Activated CD8-positive, alpha-beta T cell treated with anti-CD3 and anti-CD28 coated beads for 36 hours (primary cell): Measurements from ENCODE around the gene SLC41A3. TPM values are rescaled to one million over a fixed set of nuclear protein-coding genes. Genes with fewer than 3 reads are reported as not detected.

Source experiments
- ATAC-seq: fragments of 200-7000 bp; cut with Tn5 transposase; one replicate; pipeline ENCODE4 v1.10.0; 2021; ENCODE audit warnings: mild to moderate bottlenecking, moderate library complexity
- CTCF ChIA-PET: fragments of 350-600 bp; sonication (Branson Sonifier 250); formaldehyde crosslinking; loops from one replicate; lab custom pipeline; 2021; ENCODE audit warnings: antibody characterized with exemption; lab: Charles Lee
- POLR2A ChIA-PET: fragments of 350-600 bp; sonication (Branson Sonifier 250); formaldehyde crosslinking; loops from one replicate; lab custom pipeline; 2021; ENCODE audit warnings: antibody characterized with exemption; lab: Charles Lee
- DNase-seq: peaks from one replicate; pipeline ENCODE4 v3.0.0-alpha.2; 2020
- H3K27ac Mint-ChIP-seq: one replicate; pipeline ENCODE4 v1.8.0; 2021; ENCODE audit warnings: mild to moderate bottlenecking, mixed read lengths
- H3K27me3 Mint-ChIP-seq: one replicate; pipeline ENCODE4 v1.8.0; 2021; ENCODE audit warnings: mixed read lengths
- H3K36me3 Mint-ChIP-seq: one replicate; pipeline ENCODE4 v1.8.0; 2021; ENCODE audit warnings: low read depth, mixed read lengths
- H3K4me1 Mint-ChIP-seq: one replicate; pipeline ENCODE4 v1.8.0; 2021; ENCODE audit warnings: low read depth, mixed read lengths
- H3K4me3 Mint-ChIP-seq: one replicate; pipeline ENCODE4 v1.8.0; 2021; ENCODE audit warnings: mild to moderate bottlenecking, moderate library complexity, mixed read lengths
- H3K9me3 Mint-ChIP-seq: one replicate; pipeline ENCODE4 v1.8.0; 2021; ENCODE audit warnings: mixed read lengths
- CTCF ChIP-seq: fragments of 200-600 bp; IDR thresholded peaks from one replicate; pipeline ENCODE4 v1.8.0; 2022; ENCODE audit warnings: antibody characterized with exemption, mild to moderate bottlenecking
- intact Hi-C: fragments of 100-400 bp; cut with micrococcal nuclease; formaldehyde crosslinking; loops from one replicate; pipeline ENCODE4 v1.10.0; 2022
- total RNA-seq, 2 experiments: library from RNA; stranded (reverse); gene quantifications; one replicate each; pipeline ENCODE4 v1.2.3, GENCODE V29; 2021

Gene SLC41A3
- total RNA-seq, 2 experiments from 2014 or later = 19.1 to 23.4 TPM

GRCh38 chr3:125961289-125961589 is 122.7 kb downstream of the SLC41A3 start:
- Mint-ChIP-seq H3K27ac (no peak overlapping the region), H3K9me3 (no peaks in the 10 kb centered on the region), H3K36me3 (no peaks in the 10 kb centered on the region), H3K4me1 (no peaks in the 10 kb centered on the region), H3K4me3 (no peak overlapping the region), H3K27me3 (peaks cover 14% of the 10 kb centered on the region)
- POLR2A ChIA-PET = no interaction called here
- no peak for DNase-seq
- no peak for TF ChIP-seq CTCF
- CTCF ChIA-PET = no interaction called here
- intact Hi-C loops = no loop called here
- ATAC-seq = no peak

- CTCF ChIA-PET = no interaction called here
- no peaks in the 10 kb centered on the region for H3K4me1 Mint-ChIP-seq
- no peak overlapping the region for H3K27ac Mint-ChIP-seq
- intact Hi-C loops = no loop called here
- no peak overlapping the region for H3K4me3 Mint-ChIP-seq
- no peaks in the 10 kb centered on the region for H3K36me3 Mint-ChIP-seq
- POLR2A ChIA-PET = no interaction called here
- DNase-seq (no peak), ATAC-seq (no peak)
- no peaks in the 10 kb centered on the region for H3K9me3 Mint-ChIP-seq
- peaks cover 17% of the 10 kb centered on the region for H3K27me3 Mint-ChIP-seq
- no peak for TF ChIP-seq CTCF
Measured at GRCh38 chr3:125960456-125961288, 123.3 kb downstream of the SLC41A3 start.

- no peak for TF ChIP-seq CTCF
- Mint-ChIP-seq H3K27ac (no peak overlapping the region), H3K36me3 (no peaks in the 10 kb centered on the region), H3K27me3 (peaks cover 19% of the 10 kb centered on the region), H3K4me3 (no peak overlapping the region), H3K4me1 (no peaks in the 10 kb centered on the region), H3K9me3 (no peaks in the 10 kb centered on the region)
- intact Hi-C loops = no loop called here
- ChIA-PET CTCF (no interaction called here), POLR2A (no interaction called here)
- DNase-seq (no peak), ATAC-seq (no peak)
Measured at GRCh38 chr3:125960066-125960424, 123.9 kb downstream of the SLC41A3 start.

- H3K9me3 Mint-ChIP-seq = no peaks in the 10 kb centered on the region
- DNase-seq (no peak), ATAC-seq (no peak)
- ChIA-PET CTCF (no interaction called here), POLR2A (no interaction called here)
- H3K4me3 Mint-ChIP-seq = no peak overlapping the region
- H3K4me1 Mint-ChIP-seq = no peaks in the 10 kb centered on the region
- H3K36me3 Mint-ChIP-seq = no peaks in the 10 kb centered on the region
- H3K27ac Mint-ChIP-seq = no peak overlapping the region
- H3K27me3 Mint-ChIP-seq = peaks cover 20% of the 10 kb centered on the region
- TF ChIP-seq CTCF = no peak
- intact Hi-C loops = no loop called here
Measured at GRCh38 chr3:125959317-125960065, 124.4 kb downstream of the SLC41A3 start.
